Ascending aorta (tissue), 2 donors: ENCODE results near the gene POC1A. TPM values are rescaled to one million over a fixed set of nuclear protein-coding genes. Genes with fewer than 3 reads are reported as not detected.

ENCODE experiments used
- DNase-seq, 2 donors: peaks; one replicate each; pipeline ENCODE4 v3.0.0-alpha.2; 2019; ENCODE audit warnings: low spot score in 2 of 2
- H3K27ac ChIP-seq, 2 donors: fragments of 200-600 bp; sonication (generic); one replicate each; pipeline ENCODE4 v1.5.1; 2016 to 2017; ENCODE audit warnings: mild to moderate bottlenecking in 1 of 2
- H3K27me3 ChIP-seq: fragments of 200-600 bp; sonication (generic); one replicate; pipeline ENCODE4 v1.5.1; 2017
- H3K36me3 ChIP-seq, 2 donors: fragments of 200-600 bp; sonication (generic); one replicate each; pipeline ENCODE4 v1.5.1; 2016
- H3K4me1 ChIP-seq, 2 donors: fragments of 200-600 bp; sonication (generic); one replicate each; pipeline ENCODE4 v1.5.1; 2016 to 2017; ENCODE audit warnings: mild to moderate bottlenecking in 1 of 2
- H3K4me3 ChIP-seq, 2 donors: fragments of 200-600 bp; sonication (generic); one replicate each; pipeline ENCODE4 v1.5.1; 2016 to 2017; ENCODE audit warnings: mild to moderate bottlenecking in 1 of 2
- H3K9me3 ChIP-seq, 2 donors: fragments of 200-600 bp; sonication (generic); one replicate each; pipeline ENCODE4 v1.5.1; 2016
- intact Hi-C: fragments of 100-400 bp; cut with DNase I; formaldehyde crosslinking; loops from one replicate; pipeline ENCODE4 v1.15.1; 2023
- total RNA-seq: library from RNA; depleted of rRNA; stranded (reverse); fragments of >200 nt; gene quantifications from one replicate; pipeline ENCODE4 v1.1.0, GENCODE V29; 2016
- TF ChIP-seq, protein P1 (sequence below), 3 experiments: fragments of 200-600 bp in 2 of 3; fragments of 450-650 bp in 1 of 3; sonication (generic) in 2 of 3; IDR thresholded peaks; one replicate each; pipeline ENCODE4 v1.5.1; 2016 to 2019; ENCODE audit warnings: antibody characterized with exemption in 3 of 3, mild to moderate bottlenecking in 1 of 3, moderate library complexity in 1 of 3

The POC1A gene
- total RNA-seq, 1 donor from 2014 or later, result not detected

DNA sequence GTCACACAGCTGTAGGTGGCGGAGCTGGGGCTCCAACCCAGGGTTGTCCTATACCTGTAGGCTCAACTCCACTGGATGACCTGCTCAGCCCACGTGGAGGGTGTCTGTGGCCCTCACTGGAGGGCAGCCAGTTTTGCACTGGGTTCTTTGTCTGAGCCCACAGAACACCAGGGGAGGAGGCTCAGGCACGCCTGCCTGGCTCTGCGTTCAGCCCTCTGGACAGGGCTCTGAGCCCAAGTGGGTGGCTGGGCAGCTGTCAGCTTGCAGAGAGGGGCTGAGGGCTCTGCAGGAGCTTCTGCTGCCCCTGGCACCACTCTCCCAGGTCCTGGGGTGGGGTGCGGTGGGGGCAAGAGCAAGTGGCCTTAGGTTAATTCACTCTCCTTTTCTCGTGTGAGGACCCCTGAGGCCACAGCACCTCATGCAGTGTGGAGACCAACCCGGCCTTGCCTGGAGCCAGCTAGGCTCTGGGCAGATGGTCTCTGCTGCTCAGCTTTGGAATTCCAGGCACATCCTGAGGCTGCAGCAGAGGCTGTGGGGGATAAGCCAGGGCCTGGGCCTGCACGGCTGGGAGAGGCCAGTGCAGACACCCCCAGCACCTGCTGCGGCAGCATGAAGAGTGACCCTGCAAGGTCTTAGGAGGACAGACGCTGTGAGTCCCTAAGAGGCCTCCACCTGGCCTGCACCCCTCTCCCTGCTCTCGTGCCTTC, 121.4 kb downstream of the POC1A start:
- intact Hi-C loops, result no loop called here
- no peaks in the 10 kb centered on the region for H3K9me3 ChIP-seq
- no peak overlapping the region for H3K4me3 ChIP-seq
- H3K27ac ChIP-seq, result no peak overlapping the region
- TF ChIP-seq, protein P1, sequence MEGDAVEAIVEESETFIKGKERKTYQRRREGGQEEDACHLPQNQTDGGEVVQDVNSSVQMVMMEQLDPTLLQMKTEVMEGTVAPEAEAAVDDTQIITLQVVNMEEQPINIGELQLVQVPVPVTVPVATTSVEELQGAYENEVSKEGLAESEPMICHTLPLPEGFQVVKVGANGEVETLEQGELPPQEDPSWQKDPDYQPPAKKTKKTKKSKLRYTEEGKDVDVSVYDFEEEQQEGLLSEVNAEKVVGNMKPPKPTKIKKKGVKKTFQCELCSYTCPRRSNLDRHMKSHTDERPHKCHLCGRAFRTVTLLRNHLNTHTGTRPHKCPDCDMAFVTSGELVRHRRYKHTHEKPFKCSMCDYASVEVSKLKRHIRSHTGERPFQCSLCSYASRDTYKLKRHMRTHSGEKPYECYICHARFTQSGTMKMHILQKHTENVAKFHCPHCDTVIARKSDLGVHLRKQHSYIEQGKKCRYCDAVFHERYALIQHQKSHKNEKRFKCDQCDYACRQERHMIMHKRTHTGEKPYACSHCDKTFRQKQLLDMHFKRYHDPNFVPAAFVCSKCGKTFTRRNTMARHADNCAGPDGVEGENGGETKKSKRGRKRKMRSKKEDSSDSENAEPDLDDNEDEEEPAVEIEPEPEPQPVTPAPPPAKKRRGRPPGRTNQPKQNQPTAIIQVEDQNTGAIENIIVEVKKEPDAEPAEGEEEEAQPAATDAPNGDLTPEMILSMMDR (IDR thresholded peaks at IDR 0.05), result no peak
- H3K27me3 ChIP-seq, result no peaks in the 10 kb centered on the region
- H3K36me3 ChIP-seq, result no peaks in the 10 kb centered on the region
- H3K4me1 ChIP-seq, result no peaks in the 10 kb centered on the region
- DNase-seq, result no peak

DNA sequence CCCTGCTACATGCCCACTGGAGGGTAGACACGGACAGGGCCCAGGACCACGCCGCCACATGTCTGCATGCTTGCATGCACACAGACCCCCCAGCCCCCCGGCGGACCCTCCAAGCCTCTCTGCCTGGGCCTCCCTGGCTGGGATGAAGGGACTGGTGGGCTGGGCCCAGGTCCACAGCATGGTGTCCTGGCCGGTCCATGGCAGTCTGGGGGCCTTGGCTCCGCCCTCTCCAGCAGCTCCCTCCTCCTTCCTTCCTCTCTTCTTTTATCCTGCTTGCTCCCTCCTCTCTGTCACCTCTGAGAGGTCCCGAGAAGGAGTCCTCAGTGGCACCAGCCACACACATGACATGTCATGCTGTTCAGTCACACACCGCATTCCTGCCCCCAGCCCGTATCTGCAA, 122.3 kb downstream of the POC1A start:
- H3K9me3 ChIP-seq, result no peaks in the 10 kb centered on the region
- H3K4me3 ChIP-seq, result no peak overlapping the region
- H3K27ac ChIP-seq, result no peak overlapping the region
- no peaks in the 10 kb centered on the region for H3K27me3 ChIP-seq
- intact Hi-C loops, result no loop called here
- DNase-seq, result no peak
- TF ChIP-seq, protein P1 (IDR thresholded peaks at IDR 0.05), result no peak
- no peaks in the 10 kb centered on the region for H3K4me1 ChIP-seq
- H3K36me3 ChIP-seq, result no peaks in the 10 kb centered on the region

DNA sequence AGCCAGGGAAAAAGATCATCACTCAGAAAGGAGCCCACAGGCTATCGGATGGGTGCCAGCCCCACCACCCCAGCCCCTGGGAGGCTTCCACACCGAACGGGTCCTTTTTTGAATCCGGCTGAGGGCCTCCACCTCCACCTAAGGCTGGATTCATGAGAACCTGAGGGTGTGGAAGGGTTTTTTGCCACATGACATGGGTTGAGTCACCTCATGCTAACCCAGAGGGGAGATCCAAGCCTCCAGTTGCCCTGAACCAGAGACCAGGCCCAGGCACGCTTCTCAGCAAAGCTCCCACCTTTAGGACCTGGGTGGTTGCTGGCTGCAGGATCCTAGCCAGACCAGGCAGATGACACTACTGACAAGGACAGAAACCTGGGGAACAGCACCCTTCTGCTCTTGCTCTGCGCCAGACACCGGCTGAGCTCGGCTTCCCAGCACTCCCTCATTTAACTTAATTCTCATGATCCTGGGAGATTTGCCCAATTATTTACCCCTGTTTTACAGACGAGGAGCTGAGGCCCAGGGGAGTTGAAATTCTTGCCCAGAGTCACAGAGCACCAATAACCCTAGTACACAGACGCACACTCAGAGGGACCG, 123.4 kb downstream of the POC1A start:
- Histone ChIP-seq H3K27me3 (no peaks in the 10 kb centered on the region), H3K36me3 (no peaks in the 10 kb centered on the region), H3K4me3 (no peak overlapping the region), H3K27ac (no peak overlapping the region), H3K4me1 (peaks cover 0 to 2% of the 10 kb centered on the region in 2 donors), H3K9me3 (no peaks in the 10 kb centered on the region)
- intact Hi-C loops, result no loop called here
- TF ChIP-seq, protein P1 (IDR thresholded peaks at IDR 0.05), result no peak
- no peak for DNase-seq

DNA sequence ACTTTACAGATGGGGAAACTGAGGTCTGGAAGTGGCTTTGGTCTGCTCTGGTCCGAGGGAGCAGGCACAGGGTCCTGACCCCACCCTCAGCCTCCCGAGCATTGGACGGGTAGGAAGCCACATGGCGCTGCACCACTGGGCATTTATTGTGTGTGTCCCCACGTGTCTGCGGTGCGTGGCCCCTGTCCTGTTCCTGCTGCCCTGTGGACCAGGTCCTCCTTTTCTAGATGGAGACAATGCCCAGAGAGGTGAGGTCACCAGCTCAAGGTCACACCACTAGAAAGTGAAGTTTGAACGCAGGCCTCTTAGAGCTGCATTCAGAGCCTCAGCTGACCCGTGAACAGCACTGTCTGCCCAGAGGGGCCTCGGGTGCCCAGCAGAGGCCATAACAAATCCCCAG, 124.7 kb downstream of the POC1A start:
- H3K27ac ChIP-seq, result no peak overlapping the region
- no peaks in the 10 kb centered on the region for H3K36me3 ChIP-seq
- H3K27me3 ChIP-seq, result no peaks in the 10 kb centered on the region
- H3K4me3 ChIP-seq, result no peak overlapping the region
- peaks cover 0 to 9% of the 10 kb centered on the region in 2 donors for H3K4me1 ChIP-seq
- TF ChIP-seq, protein P1 (IDR thresholded peaks at IDR 0.05), result no peak
- intact Hi-C loops, result no loop called here
- DNase-seq, result no peak
- H3K9me3 ChIP-seq, result no peaks in the 10 kb centered on the region

DNA sequence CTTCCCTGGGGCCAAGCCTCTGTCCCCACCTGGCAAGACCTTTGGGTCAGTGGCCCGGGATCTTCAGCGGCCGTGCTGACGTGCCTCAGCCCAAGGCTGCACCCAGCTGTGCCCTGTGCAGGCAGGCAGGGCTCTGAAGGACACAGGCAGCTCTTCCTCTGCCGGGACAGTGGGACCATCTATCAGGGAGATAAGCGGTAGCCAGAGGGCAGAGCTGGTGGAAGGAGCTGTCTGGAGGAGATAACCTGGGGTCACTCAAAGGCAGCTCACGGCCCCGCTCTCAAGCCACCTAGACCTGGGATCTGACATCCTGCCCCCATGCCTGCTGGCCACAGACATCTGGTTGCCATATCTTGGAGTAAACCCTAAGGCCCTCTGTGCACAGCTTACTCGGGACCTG, 125.2 kb downstream of the POC1A start:
- no peaks in the 10 kb centered on the region for H3K27me3 ChIP-seq
- intact Hi-C loops, result no loop called here
- H3K4me1 ChIP-seq, result peaks cover 0 to 14% of the 10 kb centered on the region in 2 donors
- no peaks in the 10 kb centered on the region for H3K36me3 ChIP-seq
- H3K27ac ChIP-seq, result peak overlapping the region in 1 of 2 donors; percentile 11
- DNase-seq, result no peak
- no peaks in the 10 kb centered on the region for H3K9me3 ChIP-seq
- H3K4me3 ChIP-seq, result no peak overlapping the region
- TF ChIP-seq, protein P1 (IDR thresholded peaks at IDR 0.05), result no peak
